GM12891 (cell line): Measurements from ENCODE around the gene ZKSCAN5.
A peak's percentile ranks its signal among the peaks of the same experiment; 100 is the strongest.

ENCODE experiments used
- POLR2A ChIP-seq: IDR thresholded peaks from 2 replicates; pipeline ENCODE4 v1.6.1; 2011; ENCODE audit warnings: low read depth, low read length, control low read depth
- POLR2AphosphoS5 ChIP-seq: IDR thresholded peaks from 2 replicates; pipeline ENCODE4 v1.6.1; 2011; ENCODE audit warnings: low read depth, low read length, control low read depth

GRCh38 chr7:99558306-99559174 is 54.1 kb downstream of the ZKSCAN5 start, which contains the start of gene ZNF655:
- TF ChIP-seq POLR2AphosphoS5 = peak; percentile 96
- TF ChIP-seq POLR2A = peak; percentile 95
